ENCODE results near the gene UFD1.

DNA sequence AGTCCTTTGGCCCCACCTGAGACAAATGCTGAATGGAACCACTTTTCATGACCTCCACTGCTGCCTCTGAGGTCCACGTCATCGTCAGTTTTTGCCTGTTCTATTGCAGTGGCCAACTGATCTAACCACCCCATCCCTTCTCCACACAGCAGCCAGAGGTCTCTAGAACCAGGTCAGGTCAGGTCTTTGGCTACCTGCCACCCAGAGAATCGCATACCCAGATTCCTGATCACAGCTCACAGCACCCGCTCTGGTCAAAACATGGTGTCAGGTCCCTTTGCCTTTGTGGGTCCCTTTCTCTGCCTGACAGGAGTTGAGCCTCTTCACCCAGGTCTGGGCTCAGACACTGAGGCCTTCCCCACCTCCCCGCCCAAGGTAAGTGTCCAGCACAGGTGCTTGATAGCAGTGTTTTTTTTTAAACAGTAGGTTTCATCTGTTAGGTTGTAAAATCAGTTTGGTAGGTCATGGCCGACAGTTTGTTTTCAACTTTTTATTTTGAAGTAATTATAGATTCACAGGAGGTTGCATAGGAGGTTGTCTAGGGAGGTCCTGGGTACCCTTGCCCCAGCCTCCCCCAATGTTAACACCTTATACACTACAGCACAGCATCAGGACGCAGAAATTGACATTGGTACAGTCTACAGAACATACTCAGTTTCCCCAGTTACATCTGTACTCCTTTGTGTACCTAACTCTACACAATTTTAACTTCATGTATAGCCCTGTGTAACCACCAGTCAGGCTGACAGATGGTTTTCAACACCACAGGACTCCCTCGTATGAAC is 38.4 kb downstream of the UFD1 start:
- no peak for TF ChIP-seq MAFG (CRISPR knock-in tag; IDR thresholded peaks at IDR 0.05)
- TF ChIP-seq, protein P1, sequence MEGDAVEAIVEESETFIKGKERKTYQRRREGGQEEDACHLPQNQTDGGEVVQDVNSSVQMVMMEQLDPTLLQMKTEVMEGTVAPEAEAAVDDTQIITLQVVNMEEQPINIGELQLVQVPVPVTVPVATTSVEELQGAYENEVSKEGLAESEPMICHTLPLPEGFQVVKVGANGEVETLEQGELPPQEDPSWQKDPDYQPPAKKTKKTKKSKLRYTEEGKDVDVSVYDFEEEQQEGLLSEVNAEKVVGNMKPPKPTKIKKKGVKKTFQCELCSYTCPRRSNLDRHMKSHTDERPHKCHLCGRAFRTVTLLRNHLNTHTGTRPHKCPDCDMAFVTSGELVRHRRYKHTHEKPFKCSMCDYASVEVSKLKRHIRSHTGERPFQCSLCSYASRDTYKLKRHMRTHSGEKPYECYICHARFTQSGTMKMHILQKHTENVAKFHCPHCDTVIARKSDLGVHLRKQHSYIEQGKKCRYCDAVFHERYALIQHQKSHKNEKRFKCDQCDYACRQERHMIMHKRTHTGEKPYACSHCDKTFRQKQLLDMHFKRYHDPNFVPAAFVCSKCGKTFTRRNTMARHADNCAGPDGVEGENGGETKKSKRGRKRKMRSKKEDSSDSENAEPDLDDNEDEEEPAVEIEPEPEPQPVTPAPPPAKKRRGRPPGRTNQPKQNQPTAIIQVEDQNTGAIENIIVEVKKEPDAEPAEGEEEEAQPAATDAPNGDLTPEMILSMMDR (CRISPR knock-in tag; IDR thresholded peaks at IDR 0.05) = no peak
- TF ChIP-seq ARHGAP35 (CRISPR knock-in tag; IDR thresholded peaks at IDR 0.05; ENCODE audit: borderline replicate concordance) = no peak
- no peak for TF ChIP-seq NFATC3 (CRISPR knock-in tag; IDR thresholded peaks at IDR 0.05)
- TF ChIP-seq, protein P2, sequence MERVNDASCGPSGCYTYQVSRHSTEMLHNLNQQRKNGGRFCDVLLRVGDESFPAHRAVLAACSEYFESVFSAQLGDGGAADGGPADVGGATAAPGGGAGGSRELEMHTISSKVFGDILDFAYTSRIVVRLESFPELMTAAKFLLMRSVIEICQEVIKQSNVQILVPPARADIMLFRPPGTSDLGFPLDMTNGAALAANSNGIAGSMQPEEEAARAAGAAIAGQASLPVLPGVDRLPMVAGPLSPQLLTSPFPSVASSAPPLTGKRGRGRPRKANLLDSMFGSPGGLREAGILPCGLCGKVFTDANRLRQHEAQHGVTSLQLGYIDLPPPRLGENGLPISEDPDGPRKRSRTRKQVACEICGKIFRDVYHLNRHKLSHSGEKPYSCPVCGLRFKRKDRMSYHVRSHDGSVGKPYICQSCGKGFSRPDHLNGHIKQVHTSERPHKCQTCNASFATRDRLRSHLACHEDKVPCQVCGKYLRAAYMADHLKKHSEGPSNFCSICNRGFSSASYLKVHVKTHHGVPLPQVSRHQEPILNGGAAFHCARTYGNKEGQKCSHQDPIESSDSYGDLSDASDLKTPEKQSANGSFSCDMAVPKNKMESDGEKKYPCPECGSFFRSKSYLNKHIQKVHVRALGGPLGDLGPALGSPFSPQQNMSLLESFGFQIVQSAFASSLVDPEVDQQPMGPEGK (CRISPR knock-in tag; IDR thresholded peaks at IDR 0.05) = no peak
- no peak for TF ChIP-seq TARDBP (CRISPR knock-in tag; IDR thresholded peaks at IDR 0.05)
- TF ChIP-seq ZZZ3 (CRISPR knock-in tag; IDR thresholded peaks at IDR 0.05; ENCODE audit: borderline replicate concordance) = no peak
- no peak for TF ChIP-seq FOSL1 (CRISPR knock-in tag; IDR thresholded peaks at IDR 0.05; ENCODE audit: borderline replicate concordance)

Measured in HepG2 (cell line).